Tongue (tissue), 2 donors: ENCODE results near the gene CSNK1D. TPM values are rescaled to one million over a fixed set of nuclear protein-coding genes. Genes with fewer than 3 reads are reported as not detected.

ENCODE experiments used
- DNase-seq: peaks from one replicate; pipeline ENCODE4 v3.0.0-alpha.2; 2015
- total RNA-seq: library from RNA; depleted of rRNA; stranded (reverse); fragments of >200 nt; gene quantifications from one replicate; pipeline ENCODE4 v1.2.3, GENCODE V29; 2014

CSNK1D gene
- total RNA-seq, 1 donor from 2014 or later: 72.8 TPM

GRCh38 chr17:82294064-82294773 is 20.7 kb upstream of the CSNK1D start:
- no peak for DNase-seq

GRCh38 chr17:82292251-82293154 is 19.0 kb upstream of the CSNK1D start:
- DNase-seq: peak; percentile 99

- no peak for DNase-seq
These were observed 18.2 kb upstream of the CSNK1D start for GRCh38 chr17:82291582-82292250.

GRCh38 chr17:82287868-82288801 is 14.6 kb upstream of the CSNK1D start:
- no peak for DNase-seq

- DNase-seq: no peak
These were observed 13.7 kb upstream of the CSNK1D start for GRCh38 chr17:82287013-82287867.

GRCh38 chr17:82285141-82285540 is 11.6 kb upstream of the CSNK1D start:
- DNase-seq: no peak

- DNase-seq: no peak
These were observed 9.8 kb upstream of the CSNK1D start for GRCh38 chr17:82283208-82283749.

GRCh38 chr17:82282239-82283207 is 9.0 kb upstream of the CSNK1D start:
- no peak for DNase-seq

GRCh38 chr17:82281502-82282238 is 8.2 kb upstream of the CSNK1D start:
- DNase-seq: no peak

GRCh38 chr17:82281076-82281475 is 7.6 kb upstream of the CSNK1D start:
- no peak for DNase-seq

GRCh38 chr17:82280537-82280936 is 7.0 kb upstream of the CSNK1D start:
- DNase-seq: no peak

GRCh38 chr17:82278786-82279391 is 5.4 kb upstream of the CSNK1D start:
- DNase-seq: no peak

- DNase-seq: no peak
These were observed 4.8 kb upstream of the CSNK1D start for GRCh38 chr17:82278308-82278707.

GRCh38 chr17:82277851-82278250 is 4.4 kb upstream of the CSNK1D start:
- no peak for DNase-seq

GRCh38 chr17:82276938-82277337 is 3.4 kb upstream of the CSNK1D start:
- DNase-seq: no peak

- DNase-seq: no peak
These were observed 1.8 kb upstream of the CSNK1D start for GRCh38 chr17:82275326-82275725.

GRCh38 chr17:82274134-82275020 is 877 bp upstream of the CSNK1D start:
- DNase-seq: no peak
